CD4-positive, alpha-beta T cell treated with Interleukin-10 for 1 hour (primary cell): Measurements from ENCODE around the gene SYPL2.
"Not testable (repeated sequence)": the region's sequence is repeated elsewhere in the genome, so short reads cannot be mapped to it uniquely, and the experiment has no call there.

ENCODE experiments used
- DNase-seq: peaks from one replicate; pipeline ENCODE4 v3.0.0-alpha.2; 2020

SYPL2 gene

GRCh38 chr1:109466452-109467300 is at the start of gene SYPL2:
SYPL2 (plus strand) TSS chr1:109466546; CDS start chr1:109466844, 298 bp downstream.
- DNase-seq, result peak; percentile 16

GRCh38 chr1:109423498-109423897 is 42.8 kb upstream of the SYPL2 start:
- no peak for DNase-seq

GRCh38 chr1:109425391-109426280 is 40.7 kb upstream of the SYPL2 start:
- peak; percentile 67 for DNase-seq

GRCh38 chr1:109426281-109427170 is 39.8 kb upstream of the SYPL2 start, which contains the start of gene PSMA5:
PSMA5 (minus strand) TSS chr1:109426448; CDS start chr1:109426330, 118 bp downstream.
- peak; percentile 97 for DNase-seq

- DNase-seq, result peak; percentile 4
These were observed 39.2 kb upstream of the SYPL2 start for GRCh38 chr1:109427171-109427467.

- no peak for DNase-seq
These were observed 34.0 kb upstream of the SYPL2 start for GRCh38 chr1:109432336-109432735.

GRCh38 chr1:109433322-109433721 is 33.0 kb upstream of the SYPL2 start:
- DNase-seq, result no peak

- DNase-seq, result no peak
These were observed 31.9 kb upstream of the SYPL2 start for GRCh38 chr1:109434484-109434883.

- no peak for DNase-seq
These were observed 27.5 kb upstream of the SYPL2 start for GRCh38 chr1:109438798-109439297.

GRCh38 chr1:109441069-109441468 is 25.3 kb upstream of the SYPL2 start:
- DNase-seq, result no peak

- DNase-seq, result no peak
These were observed 22.9 kb upstream of the SYPL2 start for GRCh38 chr1:109443476-109443875.

- no peak for DNase-seq
These were observed 22.0 kb upstream of the SYPL2 start for GRCh38 chr1:109444346-109444745.

GRCh38 chr1:109445949-109446695 is 20.2 kb upstream of the SYPL2 start:
- DNase-seq, result not testable (repeated sequence)

- DNase-seq, result no peak
These were observed 18.8 kb upstream of the SYPL2 start for GRCh38 chr1:109447524-109447923.

GRCh38 chr1:109454497-109455133 is 11.7 kb upstream of the SYPL2 start:
- DNase-seq, result no peak

- DNase-seq, result no peak
These were observed 8.5 kb upstream of the SYPL2 start for GRCh38 chr1:109457819-109458218.

- no peak for DNase-seq
These were observed 258 bp upstream of the SYPL2 start for GRCh38 chr1:109466125-109466451.

GRCh38 chr1:109467301-109467777 is 993 bp downstream of the SYPL2 start:
- no peak for DNase-seq

- no peak for DNase-seq
These were observed 1.7 kb downstream of the SYPL2 start for GRCh38 chr1:109468061-109468460.

- no peak for DNase-seq
These were observed 2.6 kb downstream of the SYPL2 start for GRCh38 chr1:109468903-109469302.

GRCh38 chr1:109470245-109470644 is 3.9 kb downstream of the SYPL2 start:
- DNase-seq, result no peak
